ENCODE measurements around the gene AP2B1.

DNA sequence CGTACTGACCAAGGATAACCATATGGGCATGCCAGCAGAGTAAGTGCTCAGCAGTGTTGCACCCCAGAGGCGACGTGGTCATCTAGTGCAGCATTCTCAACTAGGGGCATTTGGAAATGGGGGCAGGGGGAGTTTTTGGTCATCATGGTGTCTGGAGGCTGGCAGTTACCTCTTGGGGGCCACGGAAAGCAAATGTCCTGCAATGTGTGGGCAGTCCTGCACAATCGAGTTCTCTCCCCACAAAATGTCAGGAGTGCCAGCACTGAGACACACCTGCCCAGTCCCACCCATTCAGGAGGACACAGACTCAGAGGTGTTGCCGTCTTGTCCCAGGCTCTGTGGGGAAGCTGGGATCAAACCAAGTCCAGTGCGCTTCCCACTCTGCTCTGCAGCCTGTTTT is 147.3 kb downstream of the AP2B1 start:
- TF ChIP-seq EZH2 (IDR thresholded peaks at IDR 0.05; ENCODE audit: low read length, unreplicated experiment): no peak
- TF ChIP-seq, protein P1, sequence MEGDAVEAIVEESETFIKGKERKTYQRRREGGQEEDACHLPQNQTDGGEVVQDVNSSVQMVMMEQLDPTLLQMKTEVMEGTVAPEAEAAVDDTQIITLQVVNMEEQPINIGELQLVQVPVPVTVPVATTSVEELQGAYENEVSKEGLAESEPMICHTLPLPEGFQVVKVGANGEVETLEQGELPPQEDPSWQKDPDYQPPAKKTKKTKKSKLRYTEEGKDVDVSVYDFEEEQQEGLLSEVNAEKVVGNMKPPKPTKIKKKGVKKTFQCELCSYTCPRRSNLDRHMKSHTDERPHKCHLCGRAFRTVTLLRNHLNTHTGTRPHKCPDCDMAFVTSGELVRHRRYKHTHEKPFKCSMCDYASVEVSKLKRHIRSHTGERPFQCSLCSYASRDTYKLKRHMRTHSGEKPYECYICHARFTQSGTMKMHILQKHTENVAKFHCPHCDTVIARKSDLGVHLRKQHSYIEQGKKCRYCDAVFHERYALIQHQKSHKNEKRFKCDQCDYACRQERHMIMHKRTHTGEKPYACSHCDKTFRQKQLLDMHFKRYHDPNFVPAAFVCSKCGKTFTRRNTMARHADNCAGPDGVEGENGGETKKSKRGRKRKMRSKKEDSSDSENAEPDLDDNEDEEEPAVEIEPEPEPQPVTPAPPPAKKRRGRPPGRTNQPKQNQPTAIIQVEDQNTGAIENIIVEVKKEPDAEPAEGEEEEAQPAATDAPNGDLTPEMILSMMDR (conservative IDR thresholded peaks at IDR 0.05; ENCODE audit: low read depth, low read length): no peak

Measured in PC-3 (cell line).